Thyroid gland (tissue), 4 donors: ENCODE data around the gene ALDH2.

Source experiments
- POLR2A ChIP-seq, 2 donors: fragments of 450-650 bp; IDR thresholded peaks; one replicate each; pipeline ENCODE4 v1.6.1; 2017; ENCODE audit warnings: antibody characterized with exemption in 2 of 2, mild to moderate bottlenecking in 2 of 2, moderate library complexity in 1 of 2
- TF ChIP-seq, protein P1 (sequence below), 6 experiments: fragments of 200-600 bp in 3 of 6; fragments of 450-650 bp in 3 of 6; sonication (generic) in 3 of 6; IDR thresholded peaks; one replicate each; pipeline ENCODE4 v1.5.1; 2016 to 2019; ENCODE audit warnings: antibody characterized with exemption in 6 of 6, mild to moderate bottlenecking in 2 of 6, inconsistent platforms in 1 of 6, moderate library complexity in 1 of 6

DNA sequence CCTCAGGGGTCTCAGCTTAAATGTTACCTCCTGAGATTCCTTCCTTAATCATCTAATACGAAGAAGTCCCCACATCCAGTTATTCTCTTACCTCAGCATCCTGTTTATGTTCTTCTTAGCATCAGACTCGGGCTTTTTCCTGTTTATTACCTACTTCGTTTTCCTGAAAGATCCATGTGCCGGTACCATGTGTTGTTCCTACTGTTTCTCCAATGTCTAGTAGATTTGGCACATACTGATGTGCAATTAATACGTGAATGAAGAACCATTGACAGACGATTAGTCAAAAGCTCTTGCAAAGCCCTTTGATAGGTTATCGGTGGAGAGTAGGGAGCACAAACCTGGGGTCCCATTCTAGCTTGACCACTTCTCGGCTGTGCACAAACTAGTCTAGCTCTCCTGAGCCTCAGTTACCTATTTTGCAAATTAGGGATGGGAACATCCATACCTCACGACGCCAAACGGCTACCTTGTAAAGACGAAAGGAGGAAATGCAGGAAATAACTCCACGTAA is 74.6 kb downstream of the ALDH2 start:
- TF ChIP-seq, protein P1, sequence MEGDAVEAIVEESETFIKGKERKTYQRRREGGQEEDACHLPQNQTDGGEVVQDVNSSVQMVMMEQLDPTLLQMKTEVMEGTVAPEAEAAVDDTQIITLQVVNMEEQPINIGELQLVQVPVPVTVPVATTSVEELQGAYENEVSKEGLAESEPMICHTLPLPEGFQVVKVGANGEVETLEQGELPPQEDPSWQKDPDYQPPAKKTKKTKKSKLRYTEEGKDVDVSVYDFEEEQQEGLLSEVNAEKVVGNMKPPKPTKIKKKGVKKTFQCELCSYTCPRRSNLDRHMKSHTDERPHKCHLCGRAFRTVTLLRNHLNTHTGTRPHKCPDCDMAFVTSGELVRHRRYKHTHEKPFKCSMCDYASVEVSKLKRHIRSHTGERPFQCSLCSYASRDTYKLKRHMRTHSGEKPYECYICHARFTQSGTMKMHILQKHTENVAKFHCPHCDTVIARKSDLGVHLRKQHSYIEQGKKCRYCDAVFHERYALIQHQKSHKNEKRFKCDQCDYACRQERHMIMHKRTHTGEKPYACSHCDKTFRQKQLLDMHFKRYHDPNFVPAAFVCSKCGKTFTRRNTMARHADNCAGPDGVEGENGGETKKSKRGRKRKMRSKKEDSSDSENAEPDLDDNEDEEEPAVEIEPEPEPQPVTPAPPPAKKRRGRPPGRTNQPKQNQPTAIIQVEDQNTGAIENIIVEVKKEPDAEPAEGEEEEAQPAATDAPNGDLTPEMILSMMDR (IDR thresholded peaks at IDR 0.05) = no peak
- TF ChIP-seq POLR2A (IDR thresholded peaks at IDR 0.05) = no peak
